SK-N-SH treated with all-trans-retinoic acid at 6 μM for 48 hours (cell line): Measurements from ENCODE around the gene FLT3LG.

Experiments used
- ATAC-seq: fragments of 200-7000 bp; cut with Tn5 transposase; 3 replicates; pipeline ENCODE4 v1.9.1; 2020; ENCODE audit warnings: mild to moderate bottlenecking, moderate library complexity
- ARNTL ChIP-seq: fragments of 450-650 bp; formaldehyde crosslinking; IDR thresholded peaks from 2 replicates; pipeline ENCODE4 v1.5.0; 2020; ENCODE audit warnings: low read depth, mild to moderate bottlenecking, moderate library complexity, borderline replicate concordance
- CSRNP3 ChIP-seq: fragments of 250-450 bp; sonication (Bioruptor Pico); IDR thresholded peaks from 2 replicates; pipeline ENCODE4 v1.5.1; 2021; ENCODE audit warnings: mild to moderate bottlenecking, moderate library complexity
- ESRRG ChIP-seq: fragments of 250-450 bp; sonication (Bioruptor Pico); IDR thresholded peaks from 2 replicates; pipeline ENCODE4 v1.6.1; 2021; ENCODE audit warnings: mild to moderate bottlenecking
- ISL1 ChIP-seq: fragments of 250-450 bp; sonication (Bioruptor Pico); IDR thresholded peaks from 2 replicates; pipeline ENCODE4 v2.1.2; 2022; ENCODE audit warnings: mild to moderate bottlenecking, moderate library complexity
- OSR1 ChIP-seq: fragments of 250-450 bp; sonication (Bioruptor Pico); IDR thresholded peaks from 2 replicates; pipeline ENCODE4 v1.8.0; 2022; ENCODE audit warnings: moderate library complexity, mild to moderate bottlenecking, inconsistent platforms
- POU6F1 ChIP-seq: fragments of 250-450 bp; sonication (Bioruptor Pico); IDR thresholded peaks from 2 replicates; pipeline ENCODE4 v1.8.0; 2021; ENCODE audit warnings: low read depth, mild to moderate bottlenecking, moderate library complexity, borderline replicate concordance
- PPARA ChIP-seq: fragments of 250-450 bp; sonication (Bioruptor Pico); IDR thresholded peaks from 2 replicates; pipeline ENCODE4 v1.5.0; 2020; ENCODE audit warnings: mild to moderate bottlenecking, borderline replicate concordance
- RARB ChIP-seq: fragments of 250-450 bp; sonication (Bioruptor Pico); IDR thresholded peaks from 2 replicates; pipeline ENCODE4 v1.8.0; 2021; ENCODE audit warnings: mild to moderate bottlenecking, moderate library complexity
- SNAI2 ChIP-seq: fragments of 250-450 bp; sonication (Bioruptor Pico); IDR thresholded peaks from 2 replicates; pipeline ENCODE4 v1.5.0; 2020; ENCODE audit warnings: mild to moderate bottlenecking, moderate library complexity
- ZC3H10 ChIP-seq: fragments of 250-450 bp; sonication (Bioruptor Pico); IDR thresholded peaks from 2 replicates; pipeline ENCODE4 v1.5.1; 2021; ENCODE audit warnings: mild to moderate bottlenecking, moderate library complexity
- ZFP3 ChIP-seq: fragments of 250-450 bp; sonication (Bioruptor Pico); IDR thresholded peaks from 2 replicates; pipeline ENCODE4 v1.5.0; 2020; ENCODE audit warnings: mild to moderate bottlenecking, moderate library complexity
- ZNF8 ChIP-seq: fragments of 450-650 bp; formaldehyde crosslinking; IDR thresholded peaks from 2 replicates; pipeline ENCODE4 v1.5.0; 2020; ENCODE audit warnings: mild to moderate bottlenecking, moderate library complexity
- TF ChIP-seq, protein P1 (sequence below): fragments of 250-450 bp; sonication (Bioruptor Pico); IDR thresholded peaks from 2 replicates; pipeline ENCODE4 v1.5.0; 2020; ENCODE audit warnings: mild to moderate bottlenecking, moderate library complexity
- TF ChIP-seq, protein P2 (sequence below): fragments of 250-450 bp; sonication (Bioruptor Pico); IDR thresholded peaks from 2 replicates; pipeline ENCODE4 v1.5.1; 2020; ENCODE audit warnings: low read depth, mild to moderate bottlenecking, moderate library complexity
- TF ChIP-seq, protein P3 (sequence below): fragments of 250-450 bp; sonication (Bioruptor Pico); IDR thresholded peaks from 2 replicates; pipeline ENCODE4 v1.8.0; 2020; ENCODE audit warnings: mild to moderate bottlenecking, moderate library complexity, borderline replicate concordance

The FLT3LG gene

DNA sequence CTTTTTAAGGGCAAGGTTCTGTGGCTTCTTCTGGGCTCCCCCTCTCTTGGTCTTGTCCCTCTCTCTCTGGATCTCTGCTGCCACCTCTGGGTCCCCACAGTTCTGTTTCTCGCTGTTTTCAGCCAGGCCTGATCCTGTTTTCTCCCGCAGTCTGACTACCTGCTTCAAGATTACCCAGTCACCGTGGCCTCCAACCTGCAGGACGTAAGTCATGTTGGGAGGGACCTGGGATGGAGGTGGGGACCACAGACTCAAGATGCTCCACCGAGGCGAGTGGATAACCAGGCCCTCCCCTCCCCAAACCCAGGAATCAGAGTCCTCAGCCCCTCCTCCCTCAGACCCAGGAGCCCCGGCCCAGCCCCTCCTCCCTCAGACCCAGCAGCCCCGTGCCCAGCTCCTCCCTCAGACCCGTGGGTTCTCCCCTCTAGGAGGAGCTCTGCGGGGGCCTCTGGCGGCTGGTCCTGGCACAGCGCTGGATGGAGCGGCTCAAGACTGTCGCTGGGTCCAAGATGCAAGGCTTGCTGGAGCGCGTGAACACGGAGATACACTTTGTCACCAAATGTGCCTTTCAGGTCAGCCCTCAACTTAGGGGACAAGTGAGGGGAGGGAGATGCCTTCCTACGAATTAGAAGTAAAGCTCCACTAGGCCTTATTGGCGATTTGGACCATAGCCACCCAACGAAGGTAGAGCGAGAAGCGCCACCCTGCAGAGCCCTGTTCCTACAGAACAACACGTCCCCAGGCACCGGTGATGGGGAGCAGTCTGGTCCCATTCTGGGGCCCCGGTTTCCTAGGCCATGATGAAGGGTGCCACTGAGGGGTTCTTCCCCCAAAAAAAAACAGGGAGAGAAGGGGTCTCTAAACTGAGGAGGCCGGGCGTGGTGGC, 2.2 kb downstream of the FLT3LG start (continued):
- TF ChIP-seq, protein P1, sequence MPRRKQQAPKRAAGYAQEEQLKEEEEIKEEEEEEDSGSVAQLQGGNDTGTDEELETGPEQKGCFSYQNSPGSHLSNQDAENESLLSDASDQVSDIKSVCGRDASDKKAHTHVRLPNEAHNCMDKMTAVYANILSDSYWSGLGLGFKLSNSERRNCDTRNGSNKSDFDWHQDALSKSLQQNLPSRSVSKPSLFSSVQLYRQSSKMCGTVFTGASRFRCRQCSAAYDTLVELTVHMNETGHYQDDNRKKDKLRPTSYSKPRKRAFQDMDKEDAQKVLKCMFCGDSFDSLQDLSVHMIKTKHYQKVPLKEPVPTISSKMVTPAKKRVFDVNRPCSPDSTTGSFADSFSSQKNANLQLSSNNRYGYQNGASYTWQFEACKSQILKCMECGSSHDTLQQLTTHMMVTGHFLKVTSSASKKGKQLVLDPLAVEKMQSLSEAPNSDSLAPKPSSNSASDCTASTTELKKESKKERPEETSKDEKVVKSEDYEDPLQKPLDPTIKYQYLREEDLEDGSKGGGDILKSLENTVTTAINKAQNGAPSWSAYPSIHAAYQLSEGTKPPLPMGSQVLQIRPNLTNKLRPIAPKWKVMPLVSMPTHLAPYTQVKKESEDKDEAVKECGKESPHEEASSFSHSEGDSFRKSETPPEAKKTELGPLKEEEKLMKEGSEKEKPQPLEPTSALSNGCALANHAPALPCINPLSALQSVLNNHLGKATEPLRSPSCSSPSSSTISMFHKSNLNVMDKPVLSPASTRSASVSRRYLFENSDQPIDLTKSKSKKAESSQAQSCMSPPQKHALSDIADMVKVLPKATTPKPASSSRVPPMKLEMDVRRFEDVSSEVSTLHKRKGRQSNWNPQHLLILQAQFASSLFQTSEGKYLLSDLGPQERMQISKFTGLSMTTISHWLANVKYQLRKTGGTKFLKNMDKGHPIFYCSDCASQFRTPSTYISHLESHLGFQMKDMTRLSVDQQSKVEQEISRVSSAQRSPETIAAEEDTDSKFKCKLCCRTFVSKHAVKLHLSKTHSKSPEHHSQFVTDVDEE (CRISPR knock-in tag) = no peak
- no peak for TF ChIP-seq OSR1 (CRISPR knock-in tag)
- TF ChIP-seq ZC3H10 (CRISPR knock-in tag) = no peak
- no peak for TF ChIP-seq SNAI2 (CRISPR knock-in tag)
- TF ChIP-seq, protein P2, sequence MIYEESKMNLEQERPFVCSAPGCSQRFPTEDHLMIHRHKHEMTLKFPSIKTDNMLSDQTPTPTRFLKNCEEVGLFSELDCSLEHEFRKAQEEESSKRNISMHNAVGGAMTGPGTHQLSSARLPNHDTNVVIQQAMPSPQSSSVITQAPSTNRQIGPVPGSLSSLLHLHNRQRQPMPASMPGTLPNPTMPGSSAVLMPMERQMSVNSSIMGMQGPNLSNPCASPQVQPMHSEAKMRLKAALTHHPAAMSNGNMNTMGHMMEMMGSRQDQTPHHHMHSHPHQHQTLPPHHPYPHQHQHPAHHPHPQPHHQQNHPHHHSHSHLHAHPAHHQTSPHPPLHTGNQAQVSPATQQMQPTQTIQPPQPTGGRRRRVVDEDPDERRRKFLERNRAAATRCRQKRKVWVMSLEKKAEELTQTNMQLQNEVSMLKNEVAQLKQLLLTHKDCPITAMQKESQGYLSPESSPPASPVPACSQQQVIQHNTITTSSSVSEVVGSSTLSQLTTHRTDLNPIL = no peak
- TF ChIP-seq RARB (CRISPR knock-in tag) = no peak

- TF ChIP-seq CSRNP3 (no peak), PPARA (CRISPR knock-in tag) (no peak), POU6F1 (CRISPR knock-in tag) (no peak), SNAI2 (CRISPR knock-in tag) (no peak), ISL1 (CRISPR knock-in tag) (no peak), ZNF8 (CRISPR knock-in tag) (no peak), ZFP3 (no peak), ESRRG (CRISPR knock-in tag) (no peak), ARNTL (no peak)
- TF ChIP-seq, protein P2 = no peak
- TF ChIP-seq, protein P3, sequence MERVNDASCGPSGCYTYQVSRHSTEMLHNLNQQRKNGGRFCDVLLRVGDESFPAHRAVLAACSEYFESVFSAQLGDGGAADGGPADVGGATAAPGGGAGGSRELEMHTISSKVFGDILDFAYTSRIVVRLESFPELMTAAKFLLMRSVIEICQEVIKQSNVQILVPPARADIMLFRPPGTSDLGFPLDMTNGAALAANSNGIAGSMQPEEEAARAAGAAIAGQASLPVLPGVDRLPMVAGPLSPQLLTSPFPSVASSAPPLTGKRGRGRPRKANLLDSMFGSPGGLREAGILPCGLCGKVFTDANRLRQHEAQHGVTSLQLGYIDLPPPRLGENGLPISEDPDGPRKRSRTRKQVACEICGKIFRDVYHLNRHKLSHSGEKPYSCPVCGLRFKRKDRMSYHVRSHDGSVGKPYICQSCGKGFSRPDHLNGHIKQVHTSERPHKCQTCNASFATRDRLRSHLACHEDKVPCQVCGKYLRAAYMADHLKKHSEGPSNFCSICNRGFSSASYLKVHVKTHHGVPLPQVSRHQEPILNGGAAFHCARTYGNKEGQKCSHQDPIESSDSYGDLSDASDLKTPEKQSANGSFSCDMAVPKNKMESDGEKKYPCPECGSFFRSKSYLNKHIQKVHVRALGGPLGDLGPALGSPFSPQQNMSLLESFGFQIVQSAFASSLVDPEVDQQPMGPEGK (CRISPR knock-in tag) = no peak
- no peak for ATAC-seq
Measured at GRCh38 chr19:49479975-49480628, 6.1 kb downstream of the FLT3LG start.

- no peak for TF ChIP-seq CSRNP3
- ATAC-seq = no peak
Measured at GRCh38 chr19:49481020-49481683, 7.1 kb downstream of the FLT3LG start.
